Activated T-cell treated with anti-CD3 and anti-CD28 coated beads for 1 hour (primary cell): Measurements from ENCODE around the gene GRIP1.

Experiments used
- DNase-seq: peaks from one replicate; pipeline ENCODE4 v3.0.0-alpha.2; 2020; ENCODE audit warnings: low read depth

Gene GRIP1

DNA sequence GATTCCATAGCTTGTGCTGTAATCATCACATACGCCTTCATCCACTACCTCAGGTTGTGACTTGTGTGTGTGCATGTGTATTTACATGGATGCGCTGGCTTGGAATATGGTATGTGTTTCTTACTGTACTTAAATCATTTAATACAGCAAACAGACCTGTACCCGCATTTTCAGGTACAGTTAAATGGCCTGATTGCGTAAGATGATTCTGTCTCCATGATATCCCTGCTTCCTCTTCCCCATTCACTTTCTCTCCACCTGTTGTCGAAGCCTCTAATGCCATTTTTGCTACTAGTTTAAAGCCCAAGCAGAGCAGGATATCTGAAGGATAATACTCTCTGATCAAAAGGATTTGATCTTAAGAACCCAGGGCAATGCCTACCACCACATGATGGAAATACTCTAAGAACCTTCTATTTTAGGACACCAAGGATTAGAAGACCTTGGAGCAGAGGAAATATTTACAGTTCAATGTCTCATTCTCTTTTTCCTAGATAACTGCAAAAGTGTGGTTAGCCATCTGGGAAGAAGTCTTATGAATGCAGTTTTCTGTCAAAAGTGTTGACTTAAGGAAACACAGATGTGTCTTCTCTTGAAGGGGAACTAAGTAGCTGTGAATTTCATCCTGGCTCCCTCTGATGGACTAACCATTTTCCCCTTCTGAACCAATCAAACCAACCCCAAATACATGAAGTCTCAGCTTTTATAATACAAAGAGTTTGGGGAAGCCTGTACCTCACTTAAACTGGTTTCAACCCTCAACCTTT, 297.9 kb downstream of the GRIP1 start:
- DNase-seq: no peak

DNA sequence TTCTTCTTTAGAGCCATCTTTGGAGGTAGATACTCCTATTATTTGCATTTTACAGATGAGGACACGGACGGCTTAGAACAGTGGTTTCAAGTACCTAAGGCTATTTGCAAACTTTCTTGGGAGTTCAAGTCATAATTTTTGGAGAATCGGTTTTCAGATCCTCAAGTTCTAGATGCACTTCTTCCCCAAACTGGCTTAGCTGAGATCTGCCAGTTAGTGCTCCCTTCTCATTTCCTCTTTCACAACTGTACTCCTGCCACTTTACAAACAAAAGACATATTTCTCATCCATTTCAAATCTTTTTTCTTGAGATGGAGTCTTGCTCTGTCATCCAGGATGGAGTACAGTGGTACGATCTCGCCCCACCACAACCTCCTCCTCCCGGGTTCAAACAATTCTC, 299.3 kb downstream of the GRIP1 start:
- no peak for DNase-seq

DNA sequence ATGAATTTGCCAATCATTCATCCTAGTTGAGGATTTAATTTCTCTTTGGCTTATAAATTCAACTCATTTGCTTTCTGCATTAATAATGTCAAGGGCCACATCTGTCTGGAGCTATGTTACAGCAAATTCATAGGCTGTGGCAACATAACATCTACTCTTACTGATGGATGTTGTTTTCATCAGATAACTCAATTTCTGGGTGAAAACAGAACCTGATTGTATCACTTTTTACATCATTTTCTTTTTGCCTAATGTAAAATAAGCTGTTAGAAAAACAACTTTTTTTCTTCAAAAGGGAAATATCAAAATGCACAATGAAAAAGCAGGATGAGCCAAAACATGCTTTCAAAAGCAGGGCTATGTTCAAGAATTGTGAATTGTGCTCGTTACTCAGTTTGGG, 303.3 kb downstream of the GRIP1 start:
- no peak for DNase-seq

DNA sequence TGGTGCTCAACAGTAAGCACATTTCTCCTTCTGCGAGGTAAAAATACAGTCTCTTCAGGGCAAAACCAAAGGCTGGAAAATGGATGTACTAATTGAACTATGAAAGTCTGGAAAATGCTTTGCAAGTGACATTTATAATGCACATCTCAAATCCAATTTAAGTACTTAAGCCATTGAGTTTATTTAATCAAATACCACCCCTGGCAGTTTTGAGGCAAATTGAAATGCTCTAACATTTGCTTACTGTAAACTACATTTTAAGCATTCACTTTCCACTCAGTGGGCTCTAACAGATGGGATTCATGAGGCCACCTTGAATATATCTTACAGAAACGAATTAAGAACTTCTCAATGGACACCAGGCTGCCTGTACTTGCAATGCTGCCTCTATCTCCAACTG, 306.9 kb downstream of the GRIP1 start:
- no peak for DNase-seq

DNA sequence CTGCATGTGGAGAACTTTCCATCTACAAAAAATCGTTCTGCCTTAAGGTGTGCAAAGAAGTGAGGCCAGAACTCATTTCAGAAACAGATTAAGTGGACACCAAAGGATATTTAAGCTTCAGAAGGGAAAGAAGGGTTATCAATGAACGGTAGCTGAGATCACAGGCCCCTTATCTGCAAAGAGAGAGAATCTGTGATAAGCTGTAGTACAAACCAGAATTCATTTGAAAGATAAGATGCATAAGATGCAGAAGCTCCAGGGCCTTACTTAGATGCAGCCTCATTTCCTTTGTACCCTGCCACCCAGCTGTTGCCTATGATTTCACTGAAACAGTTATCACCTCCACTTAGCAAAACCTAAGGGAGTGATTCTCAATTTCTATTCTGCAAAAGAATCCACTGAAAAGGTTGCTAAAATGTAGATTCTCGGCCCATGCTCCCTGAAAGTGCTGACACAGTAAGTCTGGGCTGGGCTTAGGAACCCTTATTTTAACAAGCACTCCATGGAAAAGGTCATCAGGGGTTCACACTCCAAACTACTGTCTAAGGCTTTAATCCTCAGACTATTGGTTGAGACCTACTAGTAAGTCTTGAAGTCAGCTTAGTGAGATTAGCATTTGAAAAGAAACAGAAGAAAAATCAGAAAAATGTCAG, 311.7 kb downstream of the GRIP1 start:
- no peak for DNase-seq

DNA sequence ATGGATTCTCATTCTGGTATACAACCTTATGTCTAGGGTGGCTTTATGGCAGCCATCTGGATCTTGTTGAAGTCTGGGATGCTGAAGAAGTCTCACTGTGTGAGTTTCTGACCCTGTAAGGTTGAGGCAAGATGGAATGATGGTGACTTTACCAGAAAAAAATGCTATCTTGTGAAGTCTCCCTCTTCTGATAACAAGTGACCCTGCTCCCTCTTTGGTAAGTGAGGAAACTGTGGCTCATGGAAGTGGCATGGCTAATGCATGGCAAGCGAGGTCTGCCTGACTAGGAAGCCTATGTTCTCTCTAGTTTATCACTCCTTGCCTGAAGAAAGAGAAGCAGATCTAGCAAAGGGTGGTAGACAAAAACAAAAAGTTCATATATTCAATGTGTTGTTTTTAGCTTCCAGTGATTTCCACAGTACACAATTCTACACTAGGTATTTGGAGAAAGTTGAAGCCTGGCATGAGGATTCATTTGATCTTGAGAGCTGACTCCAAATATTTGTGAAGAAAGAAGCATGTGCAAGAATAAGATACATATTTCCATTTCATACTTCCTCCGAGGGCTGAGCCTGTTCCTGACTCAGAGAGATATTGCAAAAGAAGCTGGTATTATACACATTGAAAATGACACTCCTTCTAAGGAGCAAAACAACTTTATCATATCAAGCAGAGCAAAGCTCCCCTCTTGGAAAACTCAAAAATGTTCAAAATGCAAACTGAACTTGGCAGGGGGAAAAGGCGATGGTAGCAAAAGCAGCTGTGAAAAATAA, 313.0 kb downstream of the GRIP1 start:
- DNase-seq: no peak

DNA sequence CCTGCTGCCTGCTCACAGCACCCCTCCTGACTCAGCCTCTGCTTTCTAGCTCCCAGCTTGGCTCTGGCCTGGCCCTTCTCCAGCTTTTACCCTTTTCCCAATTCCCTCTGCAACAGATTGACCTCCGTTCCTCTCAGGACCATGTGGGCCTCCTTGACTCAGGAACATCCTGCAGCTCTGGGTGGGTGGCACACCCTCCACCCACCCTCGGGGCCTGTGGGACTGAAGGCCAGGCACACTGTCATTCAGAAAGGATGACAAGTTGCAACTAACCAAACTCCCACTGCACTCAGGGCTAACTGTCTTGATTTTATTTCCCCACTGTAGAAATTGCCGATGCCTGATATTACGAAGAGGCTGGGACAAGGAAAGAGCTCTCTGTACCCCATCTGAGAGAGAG, 317.2 kb downstream of the GRIP1 start:
- no peak for DNase-seq

DNA sequence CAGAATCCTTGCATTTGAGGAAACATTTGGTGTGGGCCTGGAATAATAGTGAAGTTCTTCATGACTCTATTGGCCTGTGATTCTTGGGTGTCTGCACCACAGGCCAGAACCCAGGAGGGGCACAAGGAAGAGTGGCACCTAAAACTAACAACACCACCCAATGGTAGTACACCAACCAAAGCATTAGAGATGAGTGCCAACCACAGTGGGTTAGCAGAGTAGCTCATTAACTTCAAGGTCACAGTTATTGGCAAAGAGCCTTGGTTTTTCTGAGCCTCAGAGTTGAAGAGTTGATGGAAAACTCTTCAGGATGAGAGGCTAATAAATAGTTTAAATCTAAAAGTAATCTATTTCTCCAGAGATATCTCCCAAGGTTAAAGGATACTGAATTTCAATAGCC, 319.6 kb downstream of the GRIP1 start:
- no peak for DNase-seq

DNA sequence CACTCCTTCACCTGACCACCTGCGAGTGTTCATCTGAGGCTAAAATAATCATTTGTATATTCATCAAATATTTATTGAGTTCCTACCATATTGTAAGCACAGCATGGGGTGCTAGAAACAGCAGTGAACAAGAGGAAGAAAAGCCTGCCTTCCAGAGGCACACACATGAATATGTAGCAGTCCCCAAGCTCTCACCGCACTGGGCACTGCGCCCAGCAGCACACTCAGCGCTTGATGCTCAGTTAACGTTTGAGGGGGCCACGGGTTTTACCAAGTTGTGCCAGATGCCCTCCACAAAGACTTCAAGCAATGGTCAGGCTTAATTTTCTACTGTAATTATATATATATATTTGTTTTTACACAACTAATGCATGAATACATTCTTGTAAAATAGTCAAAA, 324.6 kb downstream of the GRIP1 start:
- DNase-seq: no peak

DNA sequence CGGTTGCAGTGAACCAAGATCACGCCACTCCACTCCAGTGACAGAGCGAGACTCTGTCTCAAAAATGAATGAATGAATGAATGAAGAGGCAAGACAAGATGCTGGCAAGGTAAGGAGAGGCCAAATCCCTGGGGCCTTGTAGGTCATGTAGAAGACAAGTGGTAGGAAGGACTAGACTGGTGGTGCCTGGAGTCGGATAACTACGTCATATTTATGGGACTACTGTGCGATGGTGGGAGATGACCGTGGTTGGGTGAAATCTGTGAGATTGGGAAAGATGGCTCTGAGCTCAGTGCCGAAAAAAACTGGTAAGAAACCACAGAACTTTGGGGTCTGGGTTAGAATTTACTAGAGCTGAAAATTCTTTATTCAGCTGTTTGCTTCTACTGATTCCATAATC, 326.0 kb downstream of the GRIP1 start:
- DNase-seq: no peak

DNA sequence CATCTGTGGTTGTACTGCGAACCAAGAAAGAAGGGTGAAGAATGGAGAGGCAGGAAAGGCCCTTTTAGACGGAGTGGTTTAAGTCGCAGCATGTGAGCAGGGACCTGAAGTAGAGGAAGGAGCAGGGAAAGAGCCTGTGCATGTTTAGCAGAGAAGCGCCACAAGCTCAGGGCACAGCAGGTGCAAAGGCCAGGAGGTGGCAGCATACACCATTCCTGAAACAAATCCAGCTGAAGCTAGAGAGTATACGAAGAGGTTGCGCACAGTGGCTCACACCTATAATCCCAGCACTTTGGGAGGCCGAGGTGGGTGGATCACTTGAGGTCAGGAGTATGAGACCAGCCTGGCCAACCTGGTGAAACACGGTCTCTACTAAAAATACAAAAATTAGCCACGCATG, 326.7 kb downstream of the GRIP1 start:
- no peak for DNase-seq

DNA sequence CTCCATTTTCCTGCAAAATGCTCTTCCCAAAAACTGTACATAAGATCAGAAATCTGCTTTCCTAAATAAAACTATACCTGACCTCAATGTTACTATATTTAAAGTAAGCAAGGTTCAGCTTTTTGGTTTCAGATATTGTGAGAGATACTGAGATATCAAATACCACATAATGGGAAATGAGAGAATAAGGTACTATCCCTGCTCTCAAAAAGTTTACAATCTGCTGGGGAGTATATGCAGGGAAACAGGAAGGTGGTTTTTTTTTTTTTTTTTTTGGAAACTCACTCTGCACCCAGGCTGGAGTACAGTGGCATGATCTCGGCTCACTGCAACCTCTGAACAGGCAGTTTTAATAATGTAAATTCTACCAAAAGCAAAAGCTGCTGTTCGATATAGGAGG, 327.6 kb downstream of the GRIP1 start:
- no peak for DNase-seq

DNA sequence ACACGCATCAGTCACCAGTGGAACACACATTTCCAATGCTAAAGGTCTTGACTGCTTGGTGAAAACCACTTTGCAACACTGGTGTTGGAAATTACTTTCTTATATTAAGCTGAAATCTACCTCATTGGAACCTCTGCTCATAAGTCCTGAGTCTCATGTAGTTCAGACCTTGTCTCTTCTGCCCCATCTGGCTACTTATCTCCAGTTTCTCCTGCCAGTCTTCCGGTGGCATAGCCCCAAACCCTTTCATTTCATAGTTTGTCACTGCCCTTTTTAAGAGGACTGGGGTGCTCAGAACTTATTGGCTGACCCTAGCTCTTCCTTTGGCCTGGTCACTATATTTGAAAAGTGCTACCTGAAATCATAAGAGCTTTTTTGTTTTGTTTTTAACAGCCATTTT, 332.9 kb downstream of the GRIP1 start:
- DNase-seq: no peak

DNA sequence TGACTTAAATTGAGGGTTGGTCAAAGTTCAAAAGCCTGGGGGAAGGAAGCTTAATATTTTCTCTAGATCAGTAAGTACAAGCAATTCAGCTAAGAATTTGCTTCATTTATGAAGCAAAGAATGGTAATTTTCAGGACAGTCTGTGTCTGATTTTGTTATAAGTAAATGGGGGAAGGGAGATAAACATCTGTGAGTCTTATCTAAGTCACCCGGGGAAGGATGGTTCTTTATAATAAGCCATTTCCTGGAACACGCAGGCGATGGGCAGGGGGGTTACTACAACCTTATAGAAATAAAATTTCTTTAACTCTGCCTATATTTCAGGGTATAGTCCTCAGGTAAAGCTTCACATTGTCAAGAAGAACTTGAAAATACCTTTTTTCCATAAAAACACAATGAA, 333.7 kb downstream of the GRIP1 start:
- no peak for DNase-seq

DNA sequence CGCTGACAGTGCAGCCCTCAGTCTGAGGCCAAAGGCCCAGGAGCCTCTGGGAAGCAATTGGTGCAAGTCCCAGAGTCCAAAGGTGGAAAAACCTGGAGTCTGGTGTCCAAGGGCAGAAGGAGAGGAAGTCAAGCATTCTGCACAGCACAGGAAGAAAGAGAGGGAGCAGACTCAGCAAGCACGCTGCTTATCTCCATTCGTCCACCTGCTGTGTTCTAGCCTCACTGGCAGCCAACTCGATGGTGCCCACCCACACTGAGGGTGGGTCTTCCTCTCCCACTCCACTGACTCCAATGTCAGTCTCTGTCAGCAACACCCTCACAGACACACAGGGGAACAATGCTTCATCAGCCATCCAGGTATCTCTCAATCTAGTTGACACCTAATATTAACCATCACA, 337.8 kb downstream of the GRIP1 start:
- DNase-seq: no peak

DNA sequence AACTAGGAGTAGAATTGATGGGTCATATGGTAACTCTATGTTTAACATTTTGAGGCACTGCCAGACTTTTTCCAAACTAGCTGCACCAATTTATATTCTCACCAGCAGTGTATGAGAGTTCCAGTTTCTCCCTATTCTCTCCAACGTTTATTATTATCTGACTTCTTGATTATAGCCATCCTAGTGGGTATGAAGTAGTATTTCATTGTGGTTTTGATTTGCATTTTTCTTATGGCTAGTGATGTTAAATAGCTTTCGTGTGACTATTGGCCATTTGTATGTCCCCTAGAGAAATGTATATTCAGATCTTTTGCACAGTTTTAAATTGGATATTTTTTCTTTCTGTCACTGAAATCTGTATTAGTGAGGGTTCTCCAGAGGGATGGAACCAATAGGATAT, 338.7 kb downstream of the GRIP1 start:
- no peak for DNase-seq

DNA sequence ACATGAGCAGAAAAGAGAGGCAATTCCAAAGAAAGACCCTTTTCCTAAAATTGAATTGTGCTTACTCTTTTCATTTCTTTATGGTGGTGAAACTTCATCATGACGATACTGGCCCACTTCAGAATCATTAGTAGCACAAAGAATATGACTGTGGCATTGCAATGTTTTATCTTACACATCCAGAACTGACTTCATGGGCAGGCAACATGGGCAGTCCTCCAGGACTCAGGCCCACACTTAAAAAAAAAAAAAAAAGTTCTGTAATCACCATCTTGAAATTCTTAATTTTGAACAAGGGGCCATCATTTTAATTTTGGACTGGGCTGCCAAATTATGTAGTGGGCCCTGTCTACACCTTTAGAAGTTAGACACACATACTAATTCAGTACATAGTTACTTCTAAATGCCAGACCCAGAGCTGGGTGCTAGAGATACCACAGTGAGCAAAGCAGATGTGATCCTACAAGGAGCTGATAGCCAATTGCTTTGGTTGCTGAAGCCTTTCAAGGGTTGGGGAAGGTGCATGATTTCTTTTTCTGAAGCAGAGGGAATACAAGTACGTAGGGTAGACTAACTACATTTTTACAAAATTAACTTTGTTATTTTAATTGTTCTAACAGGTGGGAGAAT, 341.4 kb downstream of the GRIP1 start:
- DNase-seq: no peak

DNA sequence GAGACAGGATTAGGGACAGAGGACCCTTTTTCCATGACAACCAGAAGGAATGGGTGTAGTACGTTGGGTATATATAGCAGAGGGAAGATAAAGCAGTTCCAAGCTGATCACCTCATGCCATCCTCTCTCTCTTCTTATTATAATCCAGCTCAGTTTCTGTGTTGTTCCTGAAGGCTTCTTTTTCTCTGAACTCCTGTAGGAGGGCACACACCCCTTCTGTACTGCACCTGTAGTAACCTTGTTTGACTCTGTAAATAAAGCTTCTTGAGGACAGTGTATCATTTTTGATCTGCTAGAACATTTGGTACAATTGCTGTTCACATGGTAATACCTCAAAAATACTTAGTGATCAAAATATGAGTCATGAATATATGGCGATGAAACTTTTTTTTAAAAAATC, 343.1 kb downstream of the GRIP1 start:
- DNase-seq: no peak

DNA sequence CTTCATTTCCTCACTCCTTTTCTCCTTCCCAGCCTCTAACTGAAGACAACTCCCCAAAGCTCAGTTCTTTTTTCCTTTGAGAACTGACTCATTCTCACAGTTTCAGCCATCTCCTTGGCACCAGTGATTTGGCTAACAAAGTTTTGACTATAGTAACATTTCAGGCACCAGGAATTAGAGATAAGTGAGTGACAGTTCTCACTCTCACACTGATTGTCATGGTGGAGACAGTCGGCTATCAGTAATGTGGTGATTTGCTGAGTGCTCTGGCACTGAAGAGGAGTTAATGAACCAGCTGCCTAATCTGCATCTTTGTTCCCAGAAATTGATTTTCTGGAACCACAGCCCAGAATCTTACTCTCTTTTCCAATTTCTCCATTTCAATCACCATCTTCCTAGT, 347.1 kb downstream of the GRIP1 start:
- DNase-seq: no peak

DNA sequence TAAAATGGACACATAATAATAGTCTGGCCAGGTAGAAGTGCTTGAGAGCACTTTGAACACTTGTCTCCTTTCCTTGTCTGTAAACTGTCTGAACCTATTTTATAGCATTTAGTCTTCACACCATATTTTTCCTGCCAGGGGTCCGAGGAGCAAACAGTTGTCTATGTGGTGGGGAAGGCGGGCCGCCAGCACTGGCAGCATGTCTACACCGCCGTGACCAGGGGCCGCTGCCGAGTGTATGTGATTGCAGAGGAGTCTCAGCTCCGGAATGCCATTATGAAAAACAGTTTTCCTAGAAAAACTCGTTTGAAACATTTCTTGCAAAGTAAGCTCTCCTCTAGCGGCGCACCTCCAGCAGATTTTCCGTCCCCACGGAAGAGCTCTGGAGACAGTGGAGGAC, 347.9 kb downstream of the GRIP1 start:
- no peak for DNase-seq

DNA sequence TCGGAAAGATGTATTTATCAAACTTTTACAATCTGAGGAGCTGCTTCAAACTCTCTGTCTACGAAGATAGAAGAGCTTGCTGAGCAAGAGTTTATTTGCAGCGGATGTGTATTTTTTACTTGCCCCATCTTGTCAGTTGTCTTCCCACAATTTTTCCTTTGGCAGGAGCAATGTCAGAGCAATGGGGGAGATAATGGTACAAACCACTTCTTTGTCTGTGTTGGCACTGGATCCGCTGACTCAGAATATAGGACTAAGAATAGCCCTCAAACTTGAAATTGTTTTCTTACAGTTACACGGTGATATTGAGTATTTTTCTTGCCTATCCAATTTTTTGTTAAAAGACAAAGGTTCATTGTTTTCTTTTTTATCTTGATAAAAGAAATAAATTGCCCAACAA, 348.9 kb downstream of the GRIP1 start:
- DNase-seq: no peak

DNA sequence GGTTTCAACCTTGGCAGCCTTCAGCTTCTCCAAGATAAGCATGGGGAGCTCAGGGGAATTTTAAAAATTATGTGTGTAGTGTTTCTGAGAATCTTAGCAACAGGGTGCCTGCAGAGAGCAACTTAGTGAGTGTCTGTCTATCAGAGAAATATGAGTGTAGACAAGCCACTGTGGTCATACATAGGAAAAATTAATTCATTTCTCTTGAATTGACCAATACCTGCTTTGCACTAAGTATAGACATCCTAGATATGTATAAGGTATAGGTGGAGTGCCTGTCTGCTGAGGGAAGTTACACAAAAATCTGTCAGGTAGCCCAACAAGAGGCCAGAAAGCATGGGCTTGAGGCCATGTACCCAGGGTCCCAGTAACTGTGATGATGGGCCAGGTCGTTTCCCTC, 355.9 kb downstream of the GRIP1 start:
- DNase-seq: no peak

DNA sequence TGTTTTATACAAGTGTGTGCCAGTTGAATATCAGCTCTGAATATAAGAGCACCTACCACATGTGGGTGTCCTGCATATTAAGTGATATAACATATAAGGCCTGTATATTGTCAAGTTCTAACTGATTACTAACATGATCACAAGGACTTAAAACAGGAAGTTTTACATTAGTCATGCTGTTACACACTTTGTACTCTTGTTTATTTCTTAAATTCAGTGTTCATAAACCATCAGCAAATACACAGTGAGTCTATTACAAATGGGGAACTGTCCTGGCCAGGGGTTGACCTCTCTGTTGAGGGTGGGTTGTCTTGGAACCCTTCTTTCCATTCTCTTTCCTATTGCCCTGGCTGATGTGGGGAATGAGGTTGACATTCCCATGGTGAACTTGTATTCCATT, 357.4 kb downstream of the GRIP1 start:
- DNase-seq: no peak
